Measurements from ENCODE around the gene SMAD9. TPM values are rescaled to one million over a fixed set of nuclear protein-coding genes. Genes with fewer than 3 reads are reported as not detected.

Gene SMAD9
- total RNA-seq, 1 experiment from 2014 or later, result 1.2 TPM

DNA sequence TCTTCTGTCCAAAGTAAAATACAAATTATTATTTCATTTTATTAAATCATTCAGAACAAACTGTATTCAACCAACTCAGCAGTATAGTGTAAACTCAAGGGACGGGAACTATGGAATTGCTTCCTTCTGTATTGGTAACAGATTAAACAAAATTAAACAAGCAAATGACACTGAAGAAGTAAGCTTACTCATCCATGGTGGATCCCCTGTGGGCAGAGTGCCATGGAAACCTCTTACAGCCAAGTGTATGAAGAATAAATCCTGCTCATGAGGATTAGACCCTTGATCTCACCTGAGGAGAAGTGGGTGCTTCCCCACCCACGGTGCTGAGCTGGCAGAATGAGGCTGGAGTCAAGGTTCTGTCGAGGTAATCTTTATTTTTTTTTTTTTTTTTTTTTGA is 119.0 kb downstream of the SMAD9 start:
- no TSS peak for BruUV-seq (replicated peaks)
- POLR2A ChIA-PET, result no interaction called here

DNA sequence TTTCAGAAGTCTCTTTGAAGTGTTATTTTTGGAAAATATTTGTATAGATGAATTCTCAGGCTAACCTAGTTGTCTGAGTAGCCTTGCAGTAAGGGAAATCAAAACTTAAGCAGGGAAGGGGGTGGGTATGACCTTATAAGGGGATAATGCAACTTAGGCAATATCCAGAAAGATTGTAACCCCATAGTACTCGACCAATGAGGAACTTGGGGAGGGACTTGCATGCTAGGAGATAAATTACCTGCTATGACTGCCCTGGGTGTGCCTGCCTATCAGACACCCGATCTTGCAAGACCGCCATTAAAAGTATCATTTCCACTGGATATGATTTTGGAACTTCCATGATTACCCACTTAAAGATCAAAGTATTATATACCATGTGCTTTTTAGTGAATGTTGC is 124.0 kb downstream of the SMAD9 start:
- ChIA-PET POLR2A (no interaction called here), CTCF (no interaction called here)
- Histone ChIP-seq H3K4me3 (ENCODE audit: low read depth, low read length) (no peak overlapping the region), H3K4me1 (no peaks in the 10 kb centered on the region), H3K27me3 (replicated peaks; ENCODE audit: control insufficient read depth, insufficient read depth, low read length) (no peaks in the 10 kb centered on the region), H3K9me3 (no peaks in the 10 kb centered on the region), H3K36me3 (ENCODE audit: control insufficient read depth, insufficient read depth, low read length) (no peaks in the 10 kb centered on the region)
- Mint-ChIP-seq H3K4me1 (ENCODE audit: low read depth, unreplicated experiment) (no peaks in the 10 kb centered on the region), H3K27ac (ENCODE audit: unreplicated experiment) (no peak overlapping the region), H3K36me3 (ENCODE audit: insufficient read depth, unreplicated experiment) (no peaks in the 10 kb centered on the region), H3K4me3 (ENCODE audit: unreplicated experiment) (no peak overlapping the region), H3K9me3 (ENCODE audit: unreplicated experiment) (no peaks in the 10 kb centered on the region), H3K27me3 (ENCODE audit: insufficient read depth, unreplicated experiment) (peaks cover 10% of the 10 kb centered on the region)
- BruUV-seq (replicated peaks), result no TSS peak
- intact Hi-C loops (cut with micrococcal nuclease; ENCODE audit: unreplicated experiment), result no loop called here
- no peak for DNase-seq
- TF ChIP-seq, protein P1, sequence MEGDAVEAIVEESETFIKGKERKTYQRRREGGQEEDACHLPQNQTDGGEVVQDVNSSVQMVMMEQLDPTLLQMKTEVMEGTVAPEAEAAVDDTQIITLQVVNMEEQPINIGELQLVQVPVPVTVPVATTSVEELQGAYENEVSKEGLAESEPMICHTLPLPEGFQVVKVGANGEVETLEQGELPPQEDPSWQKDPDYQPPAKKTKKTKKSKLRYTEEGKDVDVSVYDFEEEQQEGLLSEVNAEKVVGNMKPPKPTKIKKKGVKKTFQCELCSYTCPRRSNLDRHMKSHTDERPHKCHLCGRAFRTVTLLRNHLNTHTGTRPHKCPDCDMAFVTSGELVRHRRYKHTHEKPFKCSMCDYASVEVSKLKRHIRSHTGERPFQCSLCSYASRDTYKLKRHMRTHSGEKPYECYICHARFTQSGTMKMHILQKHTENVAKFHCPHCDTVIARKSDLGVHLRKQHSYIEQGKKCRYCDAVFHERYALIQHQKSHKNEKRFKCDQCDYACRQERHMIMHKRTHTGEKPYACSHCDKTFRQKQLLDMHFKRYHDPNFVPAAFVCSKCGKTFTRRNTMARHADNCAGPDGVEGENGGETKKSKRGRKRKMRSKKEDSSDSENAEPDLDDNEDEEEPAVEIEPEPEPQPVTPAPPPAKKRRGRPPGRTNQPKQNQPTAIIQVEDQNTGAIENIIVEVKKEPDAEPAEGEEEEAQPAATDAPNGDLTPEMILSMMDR (IDR thresholded peaks at IDR 0.05; ENCODE audit: insufficient read depth in 1 of 2, low read depth in 1 of 2, low read length in 1 of 2, severe bottlenecking in 1 of 2, unreplicated experiment in 1 of 2), result no peak

More for the DNA sequence above, 119.0 kb downstream of the SMAD9 start:
- H3K4me1 ChIP-seq, result no peaks in the 10 kb centered on the region
- no peak overlapping the region for H3K27ac Mint-ChIP-seq (ENCODE audit: unreplicated experiment)
- DNase-seq, result no peak
- intact Hi-C loops (cut with micrococcal nuclease; ENCODE audit: unreplicated experiment), result no loop called here
- CTCF ChIA-PET, result interaction anchor here (0.6 kb wide), 1 partner anchor 51 kb away, joined by 3 read pairs; no protein-coding TSS in a partner anchor
- no peak overlapping the region for H3K4me3 Mint-ChIP-seq (ENCODE audit: unreplicated experiment)
- no peak overlapping the region for H3K4me3 ChIP-seq (ENCODE audit: low read depth, low read length)
- no peaks in the 10 kb centered on the region for H3K9me3 Mint-ChIP-seq (ENCODE audit: unreplicated experiment)
- no peaks in the 10 kb centered on the region for H3K4me1 Mint-ChIP-seq (ENCODE audit: low read depth, unreplicated experiment)
- H3K36me3 Mint-ChIP-seq (ENCODE audit: insufficient read depth, unreplicated experiment), result no peaks in the 10 kb centered on the region
- H3K36me3 ChIP-seq (ENCODE audit: control insufficient read depth, insufficient read depth, low read length), result no peaks in the 10 kb centered on the region
- H3K9me3 ChIP-seq, result no peaks in the 10 kb centered on the region
- TF ChIP-seq, protein P1 (IDR thresholded peaks at IDR 0.05; ENCODE audit: insufficient read depth in 1 of 2, low read depth in 1 of 2, low read length in 1 of 2, severe bottlenecking in 1 of 2, unreplicated experiment in 1 of 2), result no peak
- no peaks in the 10 kb centered on the region for H3K27me3 ChIP-seq (replicated peaks; ENCODE audit: control insufficient read depth, insufficient read depth, low read length)
- peaks cover 7% of the 10 kb centered on the region for H3K27me3 Mint-ChIP-seq (ENCODE audit: insufficient read depth, unreplicated experiment)

DNA sequence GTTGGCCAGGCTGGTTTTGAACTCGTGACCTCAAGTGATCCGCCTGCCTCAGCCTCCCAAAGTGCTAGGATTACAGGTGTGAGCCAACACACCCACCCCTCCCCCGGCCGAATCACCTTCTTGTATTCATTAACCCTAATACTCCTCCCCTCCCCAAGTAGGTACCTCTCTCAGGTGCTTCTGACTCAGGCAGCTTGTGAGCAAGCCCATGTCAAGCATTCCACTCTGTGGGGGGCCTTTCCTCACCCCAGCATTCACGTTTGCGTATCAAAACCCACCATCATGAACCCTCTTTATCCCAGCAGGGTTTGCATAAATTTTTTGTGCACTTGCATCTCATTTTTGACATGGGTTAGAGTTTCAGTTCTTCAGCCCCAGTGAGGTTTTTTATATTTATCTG is 124.6 kb downstream of the SMAD9 start:
- Histone ChIP-seq H3K9me3 (no peaks in the 10 kb centered on the region), H3K36me3 (ENCODE audit: control insufficient read depth, insufficient read depth, low read length) (no peaks in the 10 kb centered on the region), H3K27me3 (replicated peaks; ENCODE audit: control insufficient read depth, insufficient read depth, low read length) (no peaks in the 10 kb centered on the region), H3K4me3 (ENCODE audit: low read depth, low read length) (no peak overlapping the region), H3K4me1 (no peaks in the 10 kb centered on the region)
- POLR2A ChIA-PET, result no interaction called here
- Mint-ChIP-seq H3K4me1 (ENCODE audit: low read depth, unreplicated experiment) (no peaks in the 10 kb centered on the region), H3K9me3 (ENCODE audit: unreplicated experiment) (no peaks in the 10 kb centered on the region), H3K36me3 (ENCODE audit: insufficient read depth, unreplicated experiment) (no peaks in the 10 kb centered on the region), H3K27me3 (ENCODE audit: insufficient read depth, unreplicated experiment) (peaks cover 10% of the 10 kb centered on the region), H3K27ac (ENCODE audit: unreplicated experiment) (no peak overlapping the region), H3K4me3 (ENCODE audit: unreplicated experiment) (no peak overlapping the region)
- DNase-seq, result no peak
- no TSS peak for BruUV-seq (replicated peaks)
- TF ChIP-seq, protein P1 (IDR thresholded peaks at IDR 0.05; ENCODE audit: insufficient read depth in 1 of 2, low read depth in 1 of 2, low read length in 1 of 2, severe bottlenecking in 1 of 2, unreplicated experiment in 1 of 2), result no peak
- CTCF ChIA-PET, result no interaction called here
- intact Hi-C loops (cut with micrococcal nuclease; ENCODE audit: unreplicated experiment), result no loop called here

Other genes with a start within 250 kb of the SMAD9 start
- not detected in 2 replicates for gene SERTM1, start 246.2 kb downstream of the SMAD9 start, total RNA-seq (2022)
- gene RFXAP, start 101.0 kb downstream of the SMAD9 start, total RNA-seq (2022), result 8.7 and 11.5 TPM in 2 replicates
- 62.0 and 66.8 TPM in 2 replicates for gene ALG5, start 79.1 kb upstream of the SMAD9 start, total RNA-seq (2022)
- 120 and 122 TPM in 2 replicates for gene EXOSC8, start 80.5 kb upstream of the SMAD9 start, total RNA-seq (2022)
- gene SUPT20H, start 139.4 kb upstream of the SMAD9 start, total RNA-seq (2022), result 77.5 and 77.7 TPM in 2 replicates
- gene CSNK1A1L, start 185.4 kb upstream of the SMAD9 start, total RNA-seq (2022), result not detected in 2 replicates

All from Caco-2 (cell line).